Fibroblast of lung (primary cell): ENCODE measurements around the gene OXSR1.

Experiments
- EZH2 ChIP-seq: IDR thresholded peaks from 2 replicates; pipeline ENCODE4 v1.5.1; 2012; ENCODE audit warnings: low read length, control low read depth, mild to moderate bottlenecking; ENCODE audit errors: missing control alignments
- TF ChIP-seq, protein P1 (sequence below), 2 donors: IDR thresholded peaks in 1 of 2; conservative IDR thresholded peaks in 1 of 2; 1 replicate in 1 of 2; 2 replicates in 1 of 2; pipeline ENCODE4 v1.5.1; 2011 to 2012; ENCODE audit warnings: low read length in 2 of 2, control low read depth in 1 of 2, inconsistent platforms in 1 of 2, low read depth in 1 of 2, mild to moderate bottlenecking in 1 of 2

DNA sequence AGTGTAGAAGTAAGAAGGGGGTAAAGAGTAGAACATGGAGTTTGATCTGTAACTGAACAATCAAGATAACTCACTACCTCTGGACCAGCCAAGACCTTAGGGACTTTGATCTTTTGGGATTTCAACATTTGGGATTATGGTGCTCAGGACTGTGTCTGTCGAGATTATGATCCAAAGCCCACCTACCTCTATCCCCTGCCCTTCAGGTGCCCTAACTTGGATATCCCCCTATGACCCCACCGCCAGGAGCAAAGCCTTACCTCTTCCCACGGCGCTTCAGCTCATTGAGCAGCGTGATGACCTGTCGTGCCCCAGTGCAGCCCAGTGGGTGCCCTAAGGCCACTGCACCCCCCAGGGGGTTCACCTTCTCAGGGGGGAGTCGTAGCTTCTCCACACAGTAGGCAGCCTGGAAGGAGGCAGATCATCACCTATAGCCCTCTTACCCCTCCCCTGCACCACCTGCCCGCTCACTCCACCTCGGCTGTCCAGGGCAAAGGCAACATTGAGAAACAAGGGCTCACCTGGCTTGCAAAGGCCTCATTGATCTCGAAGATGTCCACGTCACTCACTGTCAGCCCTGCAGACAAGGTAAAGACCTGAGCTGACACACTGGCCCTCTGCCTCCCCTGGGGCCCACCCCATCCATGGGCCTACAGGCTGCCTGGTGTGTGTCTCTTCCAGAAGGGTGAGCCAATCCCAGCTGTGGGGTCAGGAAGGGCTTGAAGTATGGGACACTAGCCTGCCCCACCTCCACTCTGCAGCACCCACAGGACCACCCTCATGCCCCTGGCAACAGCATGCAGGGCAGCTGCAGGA is 39.8 kb upstream of the OXSR1 start:
- no peak for TF ChIP-seq EZH2
- TF ChIP-seq, protein P1, sequence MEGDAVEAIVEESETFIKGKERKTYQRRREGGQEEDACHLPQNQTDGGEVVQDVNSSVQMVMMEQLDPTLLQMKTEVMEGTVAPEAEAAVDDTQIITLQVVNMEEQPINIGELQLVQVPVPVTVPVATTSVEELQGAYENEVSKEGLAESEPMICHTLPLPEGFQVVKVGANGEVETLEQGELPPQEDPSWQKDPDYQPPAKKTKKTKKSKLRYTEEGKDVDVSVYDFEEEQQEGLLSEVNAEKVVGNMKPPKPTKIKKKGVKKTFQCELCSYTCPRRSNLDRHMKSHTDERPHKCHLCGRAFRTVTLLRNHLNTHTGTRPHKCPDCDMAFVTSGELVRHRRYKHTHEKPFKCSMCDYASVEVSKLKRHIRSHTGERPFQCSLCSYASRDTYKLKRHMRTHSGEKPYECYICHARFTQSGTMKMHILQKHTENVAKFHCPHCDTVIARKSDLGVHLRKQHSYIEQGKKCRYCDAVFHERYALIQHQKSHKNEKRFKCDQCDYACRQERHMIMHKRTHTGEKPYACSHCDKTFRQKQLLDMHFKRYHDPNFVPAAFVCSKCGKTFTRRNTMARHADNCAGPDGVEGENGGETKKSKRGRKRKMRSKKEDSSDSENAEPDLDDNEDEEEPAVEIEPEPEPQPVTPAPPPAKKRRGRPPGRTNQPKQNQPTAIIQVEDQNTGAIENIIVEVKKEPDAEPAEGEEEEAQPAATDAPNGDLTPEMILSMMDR (conservative IDR thresholded peaks at IDR 0.05 in 1 of 2, IDR thresholded peaks at IDR 0.05 in 1 of 2; ENCODE audit: low read depth in 1 of 2, low read length in 2 of 2), result no peak
